ENCODE results near the gene L3MBTL4. TPM values are rescaled to one million over a fixed set of nuclear protein-coding genes. Genes with fewer than 3 reads are reported as not detected.

Gene L3MBTL4
- total and polyA plus RNA-seq, 9 of the 15 experiments (the other 6 are each of a cell fraction or from before 2014, with no cell fraction given) = not detected

GRCh38 chr18:5979971-5980457, 434.7 kb downstream of the L3MBTL4 start (continued):
- TF ChIP-seq CREBBP (IDR thresholded peaks at IDR 0.05; ENCODE audit: low read depth, low read length) = no peak
- TF ChIP-seq JUN (IDR thresholded peaks at IDR 0.05; ENCODE audit: borderline replicate concordance, low read depth, low read length) = no peak
- TF ChIP-seq JUN (CRISPR knock-in tag; IDR thresholded peaks at IDR 0.05; ENCODE audit: borderline replicate concordance) = no peak

- H3K4me2 ChIP-seq (ENCODE audit: insufficient read depth, low read length) = no peak overlapping the region
- DNase-seq (ENCODE audit: extremely low read depth in 1 of 4, low spot score in 3 of 4) (no peak), ATAC-seq (no peak), FAIRE-seq (no peak)
- no peak overlapping the region for H3K9ac ChIP-seq (ENCODE audit: insufficient read depth in 1 of 2, low read depth in 2 of 2, low read length in 2 of 2)
- H3K27me3 ChIP-seq (ENCODE audit: control insufficient read depth in 2 of 2, insufficient read depth in 2 of 2, low read length in 2 of 2) = no peaks in the 10 kb centered on the region
- no peaks in the 10 kb centered on the region for H4K20me1 ChIP-seq (replicated peaks; ENCODE audit: control insufficient read depth, insufficient read depth, low read length)
- no peak overlapping the region for H3K27ac ChIP-seq (ENCODE audit: extremely low read depth, low read depth, low read length)
- no TSS peak for BruUV-seq (replicated peaks)
- intact Hi-C loops (cut with micrococcal nuclease) (no loop called here), in situ Hi-C loops (cut with MboI) (no loop called here)
- H3K79me2 ChIP-seq (ENCODE audit: control insufficient read depth, insufficient read depth, low read length) = no peaks in the 10 kb centered on the region
- WGBS (ENCODE audit: insufficient coverage, low coverage, missing lambda C conversion rate) = 0% methylated on average over 3 of the region's 3 CpGs
- no peak overlapping the region for H2AFZ ChIP-seq (ENCODE audit: low read depth, low read length)
- TF ChIP-seq HOXB6 (CRISPR knock-in tag; IDR thresholded peaks at IDR 0.05; ENCODE audit: borderline replicate concordance) = no peak
- TF ChIP-seq NUFIP1 (IDR thresholded peaks at IDR 0.05; ENCODE audit: partially characterized antibody) = no peak
- no peak for TF ChIP-seq ZNF217 (CRISPR knock-in tag; IDR thresholded peaks at IDR 0.05)
- no peak for TF ChIP-seq ETV6 (IDR thresholded peaks at IDR 0.05; ENCODE audit: borderline replicate concordance in 1 of 2, low read depth in 2 of 2, low read length in 1 of 2)
- TF ChIP-seq ETV6 (CRISPR knock-in tag; IDR thresholded peaks at IDR 0.05; ENCODE audit: borderline replicate concordance) = no peak
- no peak for TF ChIP-seq GTF2F1 (IDR thresholded peaks at IDR 0.05; ENCODE audit: low read depth, low read length)
- TF ChIP-seq NFYB (IDR thresholded peaks at IDR 0.05; ENCODE audit: extremely low read depth, insufficient read length) = no peak
- TF ChIP-seq MAZ (CRISPR knock-in tag; conservative IDR thresholded peaks at IDR 0.05 in 1 of 2, IDR thresholded peaks at IDR 0.05 in 1 of 2) = no peak
- no peaks in the 10 kb centered on the region for H3K4me1 ChIP-seq (replicated peaks in 1 of 2; ENCODE audit: control insufficient read depth in 2 of 2, insufficient read depth in 2 of 2, low read length in 2 of 2)
- H3K4me3 ChIP-seq = no peak overlapping the region
- CTCF ChIA-PET (ENCODE audit: low intra/inter-chr PET ratio) = no interaction called here
- H3K9me1 ChIP-seq (ENCODE audit: control insufficient read depth, insufficient read depth, low read length) = no peaks in the 10 kb centered on the region
- POLR2A ChIA-PET = no interaction called here
- H3K36me3 ChIP-seq (ENCODE audit: control insufficient read depth, insufficient read depth, low read length) = no peaks in the 10 kb centered on the region
- no peaks in the 10 kb centered on the region; the same call in 1 of the 2 replicates for H3K9me3 ChIP-seq (replicated peaks; ENCODE audit: control insufficient read depth, insufficient read depth, low read depth, low read length)
Observed at GRCh38 chr18:5979176-5979888, 435.4 kb downstream of the L3MBTL4 start.

Data from K562 (cell line).